Measurements from ENCODE around the gene RNMT.
"Not testable (repeated sequence)": the region's sequence is repeated elsewhere in the genome, so short reads cannot be mapped to it uniquely, and the experiment has no call there.

Gene RNMT

DNA sequence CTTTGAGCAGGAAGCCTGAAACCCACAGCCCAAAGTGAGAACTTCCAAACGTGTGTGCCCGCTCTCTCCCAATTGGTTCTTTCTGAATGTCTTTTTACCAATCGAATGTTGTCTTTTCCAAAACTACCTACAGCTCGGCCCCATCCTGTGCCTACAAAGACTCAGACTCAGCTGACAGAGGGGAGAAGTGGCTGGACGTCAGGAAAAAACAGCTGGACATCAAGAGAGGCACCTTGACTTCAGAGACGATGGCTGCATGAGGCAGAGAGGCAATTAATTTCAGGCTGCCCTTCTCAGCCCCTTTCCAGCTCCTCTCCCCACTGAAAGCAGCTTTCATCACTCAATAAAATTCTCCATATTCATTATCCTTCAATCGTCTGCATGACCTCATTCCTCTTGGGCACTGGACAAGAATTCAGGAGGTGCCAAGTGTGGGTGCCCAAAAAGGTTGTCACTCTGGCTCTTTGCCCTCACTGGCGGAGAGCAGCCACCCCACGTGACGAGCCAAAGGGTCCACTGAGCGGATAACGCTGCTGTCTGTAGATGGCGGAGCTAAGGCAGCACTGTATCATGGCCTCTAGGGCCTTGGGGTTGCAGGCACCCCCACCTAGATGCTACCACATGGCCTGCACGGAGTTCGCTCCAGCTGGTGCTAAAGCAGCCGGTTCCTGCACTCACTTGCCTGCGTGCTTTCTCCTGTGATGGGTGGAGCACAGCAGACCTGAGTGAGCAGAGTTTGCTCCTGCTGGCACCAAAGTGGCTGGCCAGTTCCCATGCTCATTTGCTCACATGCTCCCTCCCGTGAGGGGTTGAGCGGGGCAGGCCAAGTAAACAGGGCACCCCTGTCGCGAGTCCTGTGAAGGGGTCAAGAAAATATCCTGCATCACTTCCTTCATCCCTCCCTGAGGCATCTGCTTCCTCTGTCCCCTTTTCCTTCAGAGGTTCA is 38.0 kb upstream of the RNMT start:
- Histone ChIP-seq H3K27ac (no peak overlapping the region), H3K36me3 (ENCODE audit: control insufficient read depth, insufficient read depth, low read length) (no peaks in the 10 kb centered on the region), H3K79me2 (peaks cover 20% of the 10 kb centered on the region), H3K4me1 (no peaks in the 10 kb centered on the region), H3K9ac (no peak overlapping the region), H3K4me2 (ENCODE audit: low read length) (no peak overlapping the region), H3K27me3 (ENCODE audit: control insufficient read depth, insufficient read depth, low read length) (no peaks in the 10 kb centered on the region), H3K4me3 (ENCODE audit: low read depth, low read length) (no peak overlapping the region), H2AFZ (no peak overlapping the region), H3K9me3 (ENCODE audit: control insufficient read depth, low read length) (no peaks in the 10 kb centered on the region)
- TF ChIP-seq, protein P1, sequence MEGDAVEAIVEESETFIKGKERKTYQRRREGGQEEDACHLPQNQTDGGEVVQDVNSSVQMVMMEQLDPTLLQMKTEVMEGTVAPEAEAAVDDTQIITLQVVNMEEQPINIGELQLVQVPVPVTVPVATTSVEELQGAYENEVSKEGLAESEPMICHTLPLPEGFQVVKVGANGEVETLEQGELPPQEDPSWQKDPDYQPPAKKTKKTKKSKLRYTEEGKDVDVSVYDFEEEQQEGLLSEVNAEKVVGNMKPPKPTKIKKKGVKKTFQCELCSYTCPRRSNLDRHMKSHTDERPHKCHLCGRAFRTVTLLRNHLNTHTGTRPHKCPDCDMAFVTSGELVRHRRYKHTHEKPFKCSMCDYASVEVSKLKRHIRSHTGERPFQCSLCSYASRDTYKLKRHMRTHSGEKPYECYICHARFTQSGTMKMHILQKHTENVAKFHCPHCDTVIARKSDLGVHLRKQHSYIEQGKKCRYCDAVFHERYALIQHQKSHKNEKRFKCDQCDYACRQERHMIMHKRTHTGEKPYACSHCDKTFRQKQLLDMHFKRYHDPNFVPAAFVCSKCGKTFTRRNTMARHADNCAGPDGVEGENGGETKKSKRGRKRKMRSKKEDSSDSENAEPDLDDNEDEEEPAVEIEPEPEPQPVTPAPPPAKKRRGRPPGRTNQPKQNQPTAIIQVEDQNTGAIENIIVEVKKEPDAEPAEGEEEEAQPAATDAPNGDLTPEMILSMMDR (IDR thresholded peaks at IDR 0.05): no peak

DNA sequence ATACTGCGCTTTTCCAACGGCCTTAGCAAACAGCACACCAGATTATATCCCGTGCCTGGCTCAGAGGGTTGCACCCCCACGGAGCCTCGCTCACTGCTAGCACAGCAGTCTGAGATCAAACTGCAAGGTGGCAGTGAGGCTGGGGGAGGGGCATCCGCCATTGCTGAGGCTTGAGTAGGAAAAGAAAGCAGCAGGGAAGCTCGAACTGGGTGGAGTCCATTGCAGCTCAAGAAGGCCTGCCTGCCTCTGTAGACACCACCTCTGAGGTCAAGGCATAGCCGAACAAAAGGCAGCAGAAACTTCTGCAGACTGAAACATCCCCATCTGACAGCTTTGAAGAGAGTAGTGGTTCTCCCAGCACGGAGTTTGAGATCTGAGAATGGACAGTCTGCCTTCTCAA is 36.4 kb upstream of the RNMT start:
- H3K4me1 ChIP-seq; H3K4me2 ChIP-seq (ENCODE audit: low read length); H2AFZ ChIP-seq; H3K4me3 ChIP-seq (ENCODE audit: low read depth, low read length); H3K27me3 ChIP-seq (ENCODE audit: control insufficient read depth, insufficient read depth, low read length); H3K27ac ChIP-seq; H3K9me3 ChIP-seq (ENCODE audit: control insufficient read depth, low read length); H3K9ac ChIP-seq; H3K36me3 ChIP-seq (ENCODE audit: control insufficient read depth, insufficient read depth, low read length): not testable (repeated sequence)
- peaks cover 22% of the 10 kb centered on the region for H3K79me2 ChIP-seq

- not testable (repeated sequence) for H3K27me3 ChIP-seq (ENCODE audit: control insufficient read depth, insufficient read depth, low read length); H3K4me1 ChIP-seq; H3K4me2 ChIP-seq (ENCODE audit: low read length); H3K4me3 ChIP-seq (ENCODE audit: low read depth, low read length); H2AFZ ChIP-seq; H3K9me3 ChIP-seq (ENCODE audit: control insufficient read depth, low read length); H3K27ac ChIP-seq; H3K9ac ChIP-seq; H3K36me3 ChIP-seq (ENCODE audit: control insufficient read depth, insufficient read depth, low read length)
- H3K79me2 ChIP-seq: peaks cover 27% of the 10 kb centered on the region
Measured at GRCh38 chr18:13695337-13695736, 31.1 kb upstream of the RNMT start.

DNA sequence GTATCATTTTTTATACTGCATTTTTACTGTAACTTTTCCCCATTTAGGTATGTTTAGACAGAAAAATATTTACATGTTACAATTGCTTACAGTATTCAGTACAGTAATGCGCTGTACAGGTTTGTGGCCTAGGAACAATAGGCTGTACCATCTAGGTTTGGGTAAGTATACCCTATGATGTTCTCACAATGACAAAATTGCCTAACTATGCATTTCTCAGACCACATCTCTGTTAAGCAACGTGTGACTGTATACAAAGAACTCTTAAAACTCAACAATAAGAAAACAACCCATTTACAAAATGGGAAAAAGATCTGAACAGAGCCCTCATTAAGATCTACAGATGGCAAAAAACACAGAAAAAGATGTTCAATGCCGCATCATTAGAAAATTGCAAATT is 29.5 kb upstream of the RNMT start:
- no peak overlapping the region for H3K27ac ChIP-seq
- no peaks in the 10 kb centered on the region for H3K4me1 ChIP-seq
- TF ChIP-seq, protein P1 (IDR thresholded peaks at IDR 0.05): no peak
- no peak overlapping the region for H2AFZ ChIP-seq
- H3K4me2 ChIP-seq (ENCODE audit: low read length): no peak overlapping the region
- H3K79me2 ChIP-seq: peaks cover 31% of the 10 kb centered on the region
- H3K4me3 ChIP-seq (ENCODE audit: low read depth, low read length): no peak overlapping the region
- no peaks in the 10 kb centered on the region for H3K27me3 ChIP-seq (ENCODE audit: control insufficient read depth, insufficient read depth, low read length)
- H3K9ac ChIP-seq: no peak overlapping the region
- no peaks in the 10 kb centered on the region for H3K9me3 ChIP-seq (ENCODE audit: control insufficient read depth, low read length)
- no peaks in the 10 kb centered on the region for H3K36me3 ChIP-seq (ENCODE audit: control insufficient read depth, insufficient read depth, low read length)

DNA sequence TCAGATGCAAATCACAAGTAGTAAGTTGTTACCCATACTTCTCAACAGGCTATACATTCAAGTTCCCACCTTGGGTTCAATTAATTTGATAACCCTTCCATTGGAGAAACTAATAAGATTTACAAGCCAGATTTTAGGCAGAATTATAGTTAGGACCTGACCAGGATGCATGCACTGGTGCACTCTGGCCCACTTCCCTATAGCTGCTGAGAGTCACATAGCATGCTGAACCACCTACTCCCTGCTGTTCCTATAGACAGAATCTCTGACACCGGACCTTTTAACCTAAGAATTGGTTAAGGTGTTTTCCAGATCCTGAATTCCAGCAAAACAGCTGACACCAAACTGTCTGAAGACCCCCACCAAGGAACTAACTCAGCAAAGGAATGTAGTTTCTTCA is 26.3 kb upstream of the RNMT start:
- H3K27me3 ChIP-seq (ENCODE audit: control insufficient read depth, insufficient read depth, low read length): no peaks in the 10 kb centered on the region
- no peaks in the 10 kb centered on the region for H3K36me3 ChIP-seq (ENCODE audit: control insufficient read depth, insufficient read depth, low read length)
- H3K4me3 ChIP-seq (ENCODE audit: low read depth, low read length): no peak overlapping the region
- H3K79me2 ChIP-seq: peaks cover 38% of the 10 kb centered on the region
- no peak overlapping the region for H2AFZ ChIP-seq
- H3K9me3 ChIP-seq (ENCODE audit: control insufficient read depth, low read length): no peaks in the 10 kb centered on the region
- H3K4me1 ChIP-seq: no peaks in the 10 kb centered on the region
- H3K9ac ChIP-seq: no peak overlapping the region
- TF ChIP-seq, protein P1 (IDR thresholded peaks at IDR 0.05): no peak
- no peak overlapping the region for H3K27ac ChIP-seq
- H3K4me2 ChIP-seq (ENCODE audit: low read length): no peak overlapping the region
